Measurements from ENCODE around the gene SERPINH1.

GRCh38 chr11:75586395-75586794 is 24.3 kb downstream of the SERPINH1 start:
- TF ChIP-seq CTCF (IDR thresholded peaks at IDR 0.05), result no peak
- TF ChIP-seq POLR2A (IDR thresholded peaks at IDR 0.05), result no peak
